Esophagus squamous epithelium (tissue), 5 donors: Measurements from ENCODE around the gene GORASP1. TPM values are rescaled to one million over a fixed set of nuclear protein-coding genes. Genes with fewer than 3 reads are reported as not detected.
A peak's percentile ranks its signal among the peaks of the same experiment; 100 is the strongest.

Experiments used
- DNase-seq: peaks from one replicate; lab custom pipeline; 2025; lab: John Stamatoyannopoulos, UW
- H3K27ac ChIP-seq, 4 donors: fragments of 200-600 bp; sonication (generic); one replicate each; pipeline ENCODE4 v1.5.1; 2016 to 2019; ENCODE audit warnings: mild to moderate bottlenecking in 1 of 4
- H3K27me3 ChIP-seq, 4 donors: fragments of 200-600 bp; sonication (generic); 1 replicate in 3 of 4; 2 replicates in 1 of 4; pipeline versions ENCODE4 v1.5.1 to v1.6.0; 2017 to 2021; ENCODE audit warnings: antibody characterized with exemption in 1 of 4
- H3K36me3 ChIP-seq, 3 donors: fragments of 200-600 bp; sonication (generic); one replicate each; pipeline ENCODE4 v1.5.1; 2016 to 2019
- H3K4me1 ChIP-seq, 3 donors: fragments of 200-600 bp; sonication (generic); one replicate each; pipeline ENCODE4 v1.5.1; 2017 to 2019
- H3K4me3 ChIP-seq, 4 donors: fragments of 200-600 bp; sonication (generic); 1 replicate in 3 of 4; 2 replicates in 1 of 4; pipeline ENCODE4 v1.5.1; 2016 to 2019; ENCODE audit warnings: mild to moderate bottlenecking in 2 of 4, moderate library complexity in 1 of 4
- H3K9me3 ChIP-seq, 3 donors: fragments of 200-600 bp; sonication (generic); one replicate each; pipeline ENCODE4 v1.5.1; 2016 to 2019
- CTCF ChIP-seq, 6 experiments: fragments of 450-650 bp in 4 of 6; fragments of 200-600 bp in 2 of 6; sonication (generic) in 2 of 6; IDR thresholded peaks; one replicate each; pipeline ENCODE4 v1.5.1; 2016 to 2019; ENCODE audit warnings: antibody characterized with exemption in 6 of 6, mild to moderate bottlenecking in 4 of 6, moderate library complexity in 4 of 6
- POLR2A ChIP-seq, 4 donors: fragments of 450-650 bp; IDR thresholded peaks; one replicate each; pipeline ENCODE4 v1.6.1; 2017; ENCODE audit warnings: antibody characterized with exemption in 4 of 4, mild to moderate bottlenecking in 4 of 4, moderate library complexity in 3 of 4
- WGBS, 2 donors: methylation state at CpG; one replicate each; pipeline ENCODE4 v1.1.5; 2018; 5-methylcytosine and 5-hydroxymethylcytosine counted together
- intact Hi-C: fragments of 100-400 bp; cut with DNase I; formaldehyde crosslinking; loops from one replicate; pipeline ENCODE4 v1.15.0; 2022
- total RNA-seq, 4 donors: library from RNA; depleted of rRNA; stranded (reverse); fragments of >200 nt; gene quantifications; one replicate each; pipeline ENCODE4 v1.1.0, GENCODE V29; 2016
- donor health status: DM: yes; HTN: yes; CAD: no.

The GORASP1 gene
- total RNA-seq, 4 donors from 2014 or later, result 26.4 to 102 (median 43.8) TPM

GRCh38 chr3:39051649-39052561, 55.5 kb downstream of the GORASP1 start, which contains the start of the genes SCN11A and WDR48:
SCN11A (minus strand) TSS chr3:39051944; CDS start chr3:38950362, 101,582 bp downstream.
WDR48 (plus strand) TSS chr3:39052016; CDS start chr3:39052026, 10 bp downstream.
- Histone ChIP-seq H3K27me3 (no peaks in the 10 kb centered on the region), H3K4me3 (peak within 1 kb of the TSS; percentile 77 to 99 (median 92)), H3K4me1 (peaks cover 4 to 39% (median 8%) of the 10 kb centered on the region in 3 donors), H3K36me3 (no peaks in the 10 kb centered on the region), H3K9me3 (no peaks in the 10 kb centered on the region), H3K27ac (peak within 1 kb of the TSS; percentile 88 to 95 (median 94))
- intact Hi-C loops, result no loop called here
- TF ChIP-seq POLR2A (IDR thresholded peaks at IDR 0.05) (peak in 3 of 4 donors; percentile 54 to 88 (median 81)), CTCF (IDR thresholded peaks at IDR 0.05) (no peak)
- peak; percentile 88 for DNase-seq
- 0 to 3% methylated on average over 20 to 26 of the region's 68 CpGs for WGBS, 2 donors

- DNase-seq, result no peak
- Histone ChIP-seq H3K4me1 (peaks cover 4 to 27% (median 8%) of the 10 kb centered on the region in 3 donors), H3K36me3 (no peaks in the 10 kb centered on the region), H3K27me3 (no peaks in the 10 kb centered on the region), H3K27ac (no peak overlapping the region), H3K9me3 (no peaks in the 10 kb centered on the region), H3K4me3 (no peak overlapping the region)
- intact Hi-C loops, result no loop called here
- TF ChIP-seq CTCF (IDR thresholded peaks at IDR 0.05) (no peak), POLR2A (IDR thresholded peaks at IDR 0.05) (no peak)
Measured at GRCh38 chr3:39050029-39050428, 57.4 kb downstream of the GORASP1 start.

Other genes starting within 250 kb of the GORASP1 start
- under 1 TPM in 2 of 4 donors, not detected in 2; under 0.01 to 0.04 TPM for gene SCN11A, start 55.7 kb downstream of the GORASP1 start, total RNA-seq
- gene WDR48, start 55.6 kb downstream of the GORASP1 start, total RNA-seq, result 10 to 100 TPM in 3 of 4 donors, 1 to 10 TPM in 1; 9.7 to 25.9 (median 19.4) TPM
- gene TTC21A, start 53 bp upstream of the GORASP1 start, total RNA-seq, result 1 to 10 TPM; 1.6 to 2.9 (median 2.5) TPM
- 10 to 100 TPM; 11.9 to 35.6 (median 19.7) TPM for gene CSRNP1, start 46.0 kb upstream of the GORASP1 start, total RNA-seq
- under 1 TPM in 2 of 4 donors, not detected in 2; 0.18 to 0.19 TPM for gene XIRP1, start 85.0 kb upstream of the GORASP1 start, total RNA-seq
- gene CX3CR1, start 172.4 kb upstream of the GORASP1 start, total RNA-seq, result under 1 TPM in 3 of 4 donors, not detected in 1; 0.35 to 0.57 (median 0.44) TPM
- under 1 TPM in 1 of 4 donors, not detected in 3; 0.22 TPM for gene CCR8, start 222.1 kb upstream of the GORASP1 start, total RNA-seq